ENCODE measurements around the gene BANF2.
"Not testable (repeated sequence)": the region's sequence is repeated elsewhere in the genome, so short reads cannot be mapped to it uniquely, and the experiment has no call there.

The BANF2 gene

GRCh38 chr20:17767624-17768023 lies 67.9 kb downstream of the BANF2 start:
- DNase-seq = no peak

- DNase-seq = no peak
Observed at GRCh38 chr20:17768271-17768670, 68.5 kb downstream of the BANF2 start.

GRCh38 chr20:17769716-17770115 lies 70.0 kb downstream of the BANF2 start:
- DNase-seq = not testable (repeated sequence)

GRCh38 chr20:17771206-17772004 lies 71.6 kb downstream of the BANF2 start:
- no peak for DNase-seq

- DNase-seq = no peak
Observed at GRCh38 chr20:17772005-17772343, 72.2 kb downstream of the BANF2 start.

GRCh38 chr20:17773619-17774018 lies 73.9 kb downstream of the BANF2 start:
- DNase-seq = no peak

- no peak for DNase-seq
Observed at GRCh38 chr20:17775600-17775999, 75.8 kb downstream of the BANF2 start.

- DNase-seq = no peak
Observed at GRCh38 chr20:17776551-17776950, 76.8 kb downstream of the BANF2 start.

- not testable (repeated sequence) for DNase-seq
Observed at GRCh38 chr20:17779011-17779410, 79.2 kb downstream of the BANF2 start.

- no peak for DNase-seq
Observed at GRCh38 chr20:17782768-17783167, 83.0 kb downstream of the BANF2 start.

GRCh38 chr20:17783671-17784070 lies 83.9 kb downstream of the BANF2 start:
- no peak for DNase-seq

- no peak for DNase-seq
Observed at GRCh38 chr20:17785007-17785406, 85.2 kb downstream of the BANF2 start.
